Neural cell (in vitro differentiated cells): ENCODE results near the gene PHTF2. TPM values are rescaled to one million over a fixed set of nuclear protein-coding genes. Genes with fewer than 3 reads are reported as not detected.
A peak's percentile ranks its signal among the peaks of the same experiment; 100 is the strongest.

Experiments used
- H2AFZ ChIP-seq: fragments of 200-600, 300-800 bp; sonication (generic), shearing (Covaris generic); 2 replicates; pipeline ENCODE4 v1.6.0; 2014; ENCODE audit warnings: low read depth, mild to moderate bottlenecking, antibody characterized with exemption, low read length, moderate library complexity
- H3F3A ChIP-seq: fragments of 200-600 bp; shearing (Covaris generic); 2 replicates; pipeline ENCODE4 v1.6.1; 2016; ENCODE audit warnings: mild to moderate bottlenecking, moderate library complexity, mixed read lengths, antibody characterized with exemption, low read length; ENCODE audit not compliant: insufficient read depth, poor library complexity, severe bottlenecking
- H3K27ac ChIP-seq: fragments of 200-600, 300-800 bp; sonication (generic), shearing (Covaris generic); 2 replicates; pipeline ENCODE4 v1.5.1; 2014; ENCODE audit warnings: mild to moderate bottlenecking, low read length, moderate library complexity
- H3K27me3 ChIP-seq: fragments of 300-800, 200-600 bp; sonication (generic), shearing (Covaris generic); 2 replicates; pipeline ENCODE4 v1.6.0; 2014; ENCODE audit warnings: mild to moderate bottlenecking, low read depth, low read length, moderate library complexity; ENCODE audit not compliant: insufficient read depth
- H3K36me3 ChIP-seq: fragments of 300-800, 200-600 bp; sonication (generic), shearing (Covaris generic); 2 replicates; pipeline ENCODE4 v1.5.1; 2014; ENCODE audit warnings: mild to moderate bottlenecking, antibody characterized with exemption, low read length, moderate library complexity; ENCODE audit not compliant: insufficient read depth
- H3K4me2 ChIP-seq: fragments of 300-800, 200-600 bp; sonication (generic), shearing (Covaris generic); 2 replicates; pipeline ENCODE4 v1.6.0; 2014; ENCODE audit warnings: mild to moderate bottlenecking, low read length
- H3K4me3 ChIP-seq: fragments of 300-800, 200-600 bp; sonication (generic), shearing (Covaris generic); 2 replicates; pipeline ENCODE4 v1.5.1; 2014; ENCODE audit warnings: mild to moderate bottlenecking, low read length, moderate library complexity
- H3K79me2 ChIP-seq: fragments of 200-600 bp; shearing (Covaris generic); replicated peaks from 2 replicates; pipeline ENCODE4 v1.6.0; 2014; ENCODE audit warnings: mild to moderate bottlenecking, low read length, moderate library complexity; ENCODE audit not compliant: insufficient read depth
- H3K9ac ChIP-seq: fragments of 300-800, 200-600 bp; sonication (generic), shearing (Covaris generic); 2 replicates; pipeline ENCODE4 v1.6.1; 2016; ENCODE audit warnings: mild to moderate bottlenecking, low read length, mixed read lengths
- H3K9me2 ChIP-seq: fragments of 200-600 bp; shearing (Covaris generic); 2 replicates; pipeline ENCODE4 v1.6.1; 2016; ENCODE audit warnings: mild to moderate bottlenecking, low read length, mixed read lengths; ENCODE audit not compliant: insufficient read depth
- H3K9me3 ChIP-seq: fragments of 200-600, 300-800 bp; sonication (generic), shearing (Covaris generic); 2 replicates; pipeline ENCODE4 v1.6.1; 2016; ENCODE audit warnings: mild to moderate bottlenecking, mixed run types, low read length, moderate library complexity, mixed read lengths
- H4K20me1 ChIP-seq: fragments of 200-600 bp; shearing (Covaris generic); 2 replicates; pipeline ENCODE4 v1.6.1; 2016; ENCODE audit warnings: mild to moderate bottlenecking, mixed run types; ENCODE audit not compliant: insufficient read depth
- EP300 ChIP-seq: fragments of 450-650 bp; conservative IDR thresholded peaks from 2 replicates; pipeline ENCODE4 v1.6.1; 2014; ENCODE audit warnings: antibody characterized with exemption, mild to moderate bottlenecking, moderate library complexity; ENCODE audit not compliant: poor library complexity, severe bottlenecking
- EZH2 ChIP-seq: fragments of 200-600, 300-800 bp; shearing (Covaris generic), sonication (generic); IDR thresholded peaks from 2 replicates; pipeline ENCODE4 v1.6.1; 2014; ENCODE audit warnings: antibody characterized with exemption, low read length, borderline replicate concordance, mild to moderate bottlenecking; ENCODE audit not compliant: insufficient read depth, poor library complexity, severe bottlenecking
- MXI1 ChIP-seq: fragments of 450-650 bp; conservative IDR thresholded peaks from 2 replicates; pipeline ENCODE4 v1.6.1; 2014; ENCODE audit warnings: antibody characterized with exemption, mild to moderate bottlenecking; ENCODE audit not compliant: poor library complexity, severe bottlenecking
- POLR2AphosphoS5 ChIP-seq: IDR thresholded peaks from 2 replicates; pipeline ENCODE4 v1.6.1; 2012
- RAD21 ChIP-seq: fragments of 450-650 bp; conservative IDR thresholded peaks from 2 replicates; pipeline ENCODE4 v1.6.1; 2014; ENCODE audit warnings: antibody characterized with exemption, mild to moderate bottlenecking, moderate library complexity
- SMC3 ChIP-seq: fragments of 450-650 bp; conservative IDR thresholded peaks from 2 replicates; pipeline ENCODE4 v1.6.1; 2014; ENCODE audit warnings: antibody characterized with exemption, mild to moderate bottlenecking, moderate library complexity; ENCODE audit not compliant: poor library complexity
- TAF1 ChIP-seq: IDR thresholded peaks from 2 replicates; pipeline ENCODE4 v1.6.1; 2012; ENCODE audit warnings: low read depth
- polyA plus RNA-seq: library from polyadenylated mRNA; depleted of rRNA; stranded (reverse); fragments of >200 nt; gene quantifications from 2 replicates; pipeline ENCODE4 v1.2.3, GENCODE V29; 2014
- TF ChIP-seq, protein P1 (sequence below): fragments of 450-650 bp; IDR thresholded peaks from 2 replicates; pipeline ENCODE4 v1.5.1; 2014; ENCODE audit warnings: antibody characterized with exemption, mild to moderate bottlenecking, moderate library complexity; ENCODE audit not compliant: poor library complexity, severe bottlenecking
- TF ChIP-seq, protein P2 (sequence below): IDR thresholded peaks from 2 replicates; pipeline ENCODE4 v1.6.1; 2012; ENCODE audit warnings: borderline replicate concordance

PHTF2 gene
- polyA plus RNA-seq, 1 donor from 2014 or later = 34.4 TPM

DNA sequence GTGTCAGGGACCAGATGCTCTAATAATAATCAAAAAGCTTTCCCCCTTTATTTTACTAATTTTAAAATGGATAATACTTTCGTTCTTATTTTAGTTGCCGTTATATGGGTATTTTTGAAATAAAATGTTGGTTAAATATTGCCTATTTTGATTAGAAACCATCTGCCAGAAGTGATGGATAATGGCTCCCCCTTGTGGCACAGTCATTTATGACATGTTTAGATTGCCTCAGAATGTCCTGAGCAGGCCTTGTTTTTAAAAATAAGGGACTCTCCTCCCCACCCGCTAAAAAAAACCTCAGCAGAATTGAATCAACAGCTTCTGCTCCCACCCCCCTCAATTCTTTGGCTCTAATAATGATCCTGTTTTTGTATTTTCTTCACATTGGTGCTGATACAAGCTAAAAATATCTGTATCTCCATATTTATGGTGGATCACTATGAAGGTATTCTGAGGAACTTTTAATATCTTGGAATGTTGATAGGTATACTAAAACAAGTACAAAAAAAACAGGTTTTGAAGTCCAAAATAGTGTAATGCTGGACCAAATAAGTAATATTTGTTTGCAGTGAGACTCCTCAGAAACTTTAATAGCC, 39.2 kb upstream of the PHTF2 start:
- Histone ChIP-seq H3K27ac (no peak overlapping the region), H3K4me3 (no peak overlapping the region), H3K9ac (no peak overlapping the region), H3K9me3 (no peaks in the 10 kb centered on the region), H3K36me3 (no peaks in the 10 kb centered on the region), H2AFZ (no peak overlapping the region), H3K27me3 (no peaks in the 10 kb centered on the region), H3K4me2 (no peak overlapping the region), H3F3A (no peaks in the 10 kb centered on the region), H3K79me2 (peaks cover 30% of the 10 kb centered on the region), H3K9me2 (no peaks in the 10 kb centered on the region), H4K20me1 (no peaks in the 10 kb centered on the region)
- TF ChIP-seq RAD21 = peak; percentile 81
- TF ChIP-seq MXI1 = no peak
- TF ChIP-seq SMC3 = peak; percentile 85
- no peak for TF ChIP-seq TAF1
- TF ChIP-seq, protein P1, sequence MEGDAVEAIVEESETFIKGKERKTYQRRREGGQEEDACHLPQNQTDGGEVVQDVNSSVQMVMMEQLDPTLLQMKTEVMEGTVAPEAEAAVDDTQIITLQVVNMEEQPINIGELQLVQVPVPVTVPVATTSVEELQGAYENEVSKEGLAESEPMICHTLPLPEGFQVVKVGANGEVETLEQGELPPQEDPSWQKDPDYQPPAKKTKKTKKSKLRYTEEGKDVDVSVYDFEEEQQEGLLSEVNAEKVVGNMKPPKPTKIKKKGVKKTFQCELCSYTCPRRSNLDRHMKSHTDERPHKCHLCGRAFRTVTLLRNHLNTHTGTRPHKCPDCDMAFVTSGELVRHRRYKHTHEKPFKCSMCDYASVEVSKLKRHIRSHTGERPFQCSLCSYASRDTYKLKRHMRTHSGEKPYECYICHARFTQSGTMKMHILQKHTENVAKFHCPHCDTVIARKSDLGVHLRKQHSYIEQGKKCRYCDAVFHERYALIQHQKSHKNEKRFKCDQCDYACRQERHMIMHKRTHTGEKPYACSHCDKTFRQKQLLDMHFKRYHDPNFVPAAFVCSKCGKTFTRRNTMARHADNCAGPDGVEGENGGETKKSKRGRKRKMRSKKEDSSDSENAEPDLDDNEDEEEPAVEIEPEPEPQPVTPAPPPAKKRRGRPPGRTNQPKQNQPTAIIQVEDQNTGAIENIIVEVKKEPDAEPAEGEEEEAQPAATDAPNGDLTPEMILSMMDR = peak; percentile 82
- TF ChIP-seq, protein P2, sequence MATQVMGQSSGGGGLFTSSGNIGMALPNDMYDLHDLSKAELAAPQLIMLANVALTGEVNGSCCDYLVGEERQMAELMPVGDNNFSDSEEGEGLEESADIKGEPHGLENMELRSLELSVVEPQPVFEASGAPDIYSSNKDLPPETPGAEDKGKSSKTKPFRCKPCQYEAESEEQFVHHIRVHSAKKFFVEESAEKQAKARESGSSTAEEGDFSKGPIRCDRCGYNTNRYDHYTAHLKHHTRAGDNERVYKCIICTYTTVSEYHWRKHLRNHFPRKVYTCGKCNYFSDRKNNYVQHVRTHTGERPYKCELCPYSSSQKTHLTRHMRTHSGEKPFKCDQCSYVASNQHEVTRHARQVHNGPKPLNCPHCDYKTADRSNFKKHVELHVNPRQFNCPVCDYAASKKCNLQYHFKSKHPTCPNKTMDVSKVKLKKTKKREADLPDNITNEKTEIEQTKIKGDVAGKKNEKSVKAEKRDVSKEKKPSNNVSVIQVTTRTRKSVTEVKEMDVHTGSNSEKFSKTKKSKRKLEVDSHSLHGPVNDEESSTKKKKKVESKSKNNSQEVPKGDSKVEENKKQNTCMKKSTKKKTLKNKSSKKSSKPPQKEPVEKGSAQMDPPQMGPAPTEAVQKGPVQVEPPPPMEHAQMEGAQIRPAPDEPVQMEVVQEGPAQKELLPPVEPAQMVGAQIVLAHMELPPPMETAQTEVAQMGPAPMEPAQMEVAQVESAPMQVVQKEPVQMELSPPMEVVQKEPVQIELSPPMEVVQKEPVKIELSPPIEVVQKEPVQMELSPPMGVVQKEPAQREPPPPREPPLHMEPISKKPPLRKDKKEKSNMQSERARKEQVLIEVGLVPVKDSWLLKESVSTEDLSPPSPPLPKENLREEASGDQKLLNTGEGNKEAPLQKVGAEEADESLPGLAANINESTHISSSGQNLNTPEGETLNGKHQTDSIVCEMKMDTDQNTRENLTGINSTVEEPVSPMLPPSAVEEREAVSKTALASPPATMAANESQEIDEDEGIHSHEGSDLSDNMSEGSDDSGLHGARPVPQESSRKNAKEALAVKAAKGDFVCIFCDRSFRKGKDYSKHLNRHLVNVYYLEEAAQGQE = no peak
- TF ChIP-seq EZH2 = no peak

DNA sequence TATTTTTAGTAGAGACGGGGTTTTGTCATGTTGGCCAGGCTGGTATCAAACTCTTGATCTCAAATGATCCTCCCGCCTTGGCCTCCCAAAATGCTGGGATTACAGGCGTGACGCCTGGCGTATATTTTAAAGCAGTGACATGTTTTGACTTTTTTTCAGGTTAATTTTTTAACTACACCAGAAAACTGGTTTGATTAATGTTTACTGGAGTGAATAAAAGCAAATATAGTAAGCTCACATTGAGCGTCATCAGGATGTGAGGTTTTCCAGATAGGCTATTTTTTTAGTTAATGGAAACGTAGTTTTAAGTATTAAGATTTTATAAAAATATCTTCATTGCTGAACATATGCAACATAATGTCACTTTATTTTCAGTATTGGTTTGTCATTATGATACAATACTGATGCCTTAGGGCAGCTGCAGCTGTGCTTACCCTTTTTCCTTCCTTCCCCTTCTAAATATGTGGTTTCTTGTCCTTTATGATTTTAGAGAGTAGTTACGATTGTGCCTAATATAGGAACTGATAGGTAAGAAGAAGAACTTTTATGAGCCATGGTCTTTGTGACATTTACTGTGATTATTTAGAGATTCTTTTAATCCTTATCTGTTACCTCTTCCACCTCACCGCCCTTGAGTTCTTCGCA, 37.6 kb upstream of the PHTF2 start:
- no peak overlapping the region for H3K27ac ChIP-seq
- no peak overlapping the region for H3K9ac ChIP-seq
- H3K9me2 ChIP-seq = no peaks in the 10 kb centered on the region
- no peaks in the 10 kb centered on the region for H3K36me3 ChIP-seq
- H3K4me3 ChIP-seq = no peak overlapping the region
- no peaks in the 10 kb centered on the region for H4K20me1 ChIP-seq
- H3K27me3 ChIP-seq = no peaks in the 10 kb centered on the region
- no peaks in the 10 kb centered on the region for H3F3A ChIP-seq
- H3K79me2 ChIP-seq = peaks cover 30% of the 10 kb centered on the region
- TF ChIP-seq POLR2AphosphoS5 (no peak), TAF1 (no peak), EZH2 (no peak), MXI1 (no peak), SMC3 (no peak), EP300 (no peak), RAD21 (no peak)
- TF ChIP-seq, protein P2 = no peak
- TF ChIP-seq, protein P1 = no peak
- H3K4me2 ChIP-seq = no peak overlapping the region
- no peak overlapping the region for H2AFZ ChIP-seq
- no peaks in the 10 kb centered on the region for H3K9me3 ChIP-seq
